Measurements from ENCODE around the gene FNDC3B.

DNA sequence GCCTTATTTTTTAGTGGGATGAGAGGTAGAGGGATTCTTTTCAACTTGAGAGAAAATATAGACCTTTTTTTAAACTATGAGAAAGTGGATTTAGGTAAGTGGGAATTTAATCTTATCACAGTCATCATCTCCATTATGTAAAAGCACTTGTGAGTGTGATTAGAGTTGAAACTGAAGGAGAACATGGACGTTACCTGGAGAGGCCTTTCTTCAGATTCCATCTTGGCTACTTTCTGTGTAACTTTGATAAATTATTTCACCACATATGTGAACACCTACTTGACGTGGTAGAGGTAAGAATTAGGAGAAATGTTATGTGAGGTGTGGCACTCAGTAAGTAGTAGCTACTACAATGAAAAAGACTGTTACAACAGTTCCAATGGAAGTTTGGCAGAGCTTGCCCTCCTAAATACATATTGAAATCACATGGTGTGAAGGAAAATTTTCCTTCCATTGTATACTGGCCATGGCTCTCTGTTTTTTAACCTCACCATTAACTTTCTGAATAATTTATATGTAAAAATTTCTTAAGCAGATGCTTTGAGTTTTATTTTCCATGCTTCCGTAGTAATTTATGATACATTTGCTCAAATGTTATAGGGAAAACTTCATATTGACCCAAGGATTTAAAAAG lies 193.3 kb downstream of the FNDC3B start:
- TF ChIP-seq, protein P1, sequence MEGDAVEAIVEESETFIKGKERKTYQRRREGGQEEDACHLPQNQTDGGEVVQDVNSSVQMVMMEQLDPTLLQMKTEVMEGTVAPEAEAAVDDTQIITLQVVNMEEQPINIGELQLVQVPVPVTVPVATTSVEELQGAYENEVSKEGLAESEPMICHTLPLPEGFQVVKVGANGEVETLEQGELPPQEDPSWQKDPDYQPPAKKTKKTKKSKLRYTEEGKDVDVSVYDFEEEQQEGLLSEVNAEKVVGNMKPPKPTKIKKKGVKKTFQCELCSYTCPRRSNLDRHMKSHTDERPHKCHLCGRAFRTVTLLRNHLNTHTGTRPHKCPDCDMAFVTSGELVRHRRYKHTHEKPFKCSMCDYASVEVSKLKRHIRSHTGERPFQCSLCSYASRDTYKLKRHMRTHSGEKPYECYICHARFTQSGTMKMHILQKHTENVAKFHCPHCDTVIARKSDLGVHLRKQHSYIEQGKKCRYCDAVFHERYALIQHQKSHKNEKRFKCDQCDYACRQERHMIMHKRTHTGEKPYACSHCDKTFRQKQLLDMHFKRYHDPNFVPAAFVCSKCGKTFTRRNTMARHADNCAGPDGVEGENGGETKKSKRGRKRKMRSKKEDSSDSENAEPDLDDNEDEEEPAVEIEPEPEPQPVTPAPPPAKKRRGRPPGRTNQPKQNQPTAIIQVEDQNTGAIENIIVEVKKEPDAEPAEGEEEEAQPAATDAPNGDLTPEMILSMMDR (IDR thresholded peaks at IDR 0.05) = no peak
- TF ChIP-seq POLR2A (IDR thresholded peaks at IDR 0.05) = no peak
- TF ChIP-seq POLR2AphosphoS5 (IDR thresholded peaks at IDR 0.05; ENCODE audit: insufficient read depth in 1 of 2, low read depth in 1 of 2) = no peak

Data from vagina (tissue), 2 donors.